Myocyte (in vitro differentiated cells): Measurements from ENCODE around the gene MDM4. TPM values are rescaled to one million over a fixed set of nuclear protein-coding genes. Genes with fewer than 3 reads are reported as not detected.

Experiments used
- DNase-seq: peaks from one replicate; pipeline ENCODE4 v3.0.0-alpha.2; 2012; ENCODE audit warnings: low read depth
- total RNA-seq: library from RNA; depleted of rRNA; stranded (reverse); fragments of >200 nt; gene quantifications from 2 replicates; pipeline ENCODE4 v1.2.3, GENCODE V29; 2014

Gene MDM4
- total RNA-seq, 1 donor from 2014 or later = 27.7 TPM

- DNase-seq = no peak
Measured at GRCh38 chr1:204487256-204487615, 29.0 kb upstream of the MDM4 start.

GRCh38 chr1:204491655-204492054 lies 24.6 kb upstream of the MDM4 start:
- no peak for DNase-seq

- DNase-seq = peak; percentile 84
Measured at GRCh38 chr1:204493145-204493983, 22.8 kb upstream of the MDM4 start.

GRCh38 chr1:204493984-204494280 lies 22.3 kb upstream of the MDM4 start:
- DNase-seq = peak; percentile 38

GRCh38 chr1:204494281-204495077 lies 21.7 kb upstream of the MDM4 start, which contains the start of gene PIK3C2B:
Gene PIK3C2B (minus strand): TSS chr1:204494805. CDS start chr1:204469802, 25,003 bp downstream.
- DNase-seq = peak; percentile 86

GRCh38 chr1:204495078-204495753 lies 21.0 kb upstream of the MDM4 start:
- no peak for DNase-seq

GRCh38 chr1:204495777-204496176 lies 20.4 kb upstream of the MDM4 start:
- no peak for DNase-seq

- DNase-seq = no peak
Measured at GRCh38 chr1:204498981-204499380, 17.2 kb upstream of the MDM4 start.

GRCh38 chr1:204499511-204500468 lies 16.4 kb upstream of the MDM4 start:
- no peak for DNase-seq

GRCh38 chr1:204502241-204502640 lies 14.0 kb upstream of the MDM4 start:
- no peak for DNase-seq

GRCh38 chr1:204503122-204503912 lies 12.9 kb upstream of the MDM4 start:
- DNase-seq = peak; percentile 84

- no peak for DNase-seq
Measured at GRCh38 chr1:204503913-204504519, 12.2 kb upstream of the MDM4 start.

- no peak for DNase-seq
Measured at GRCh38 chr1:204505674-204506200, 10.5 kb upstream of the MDM4 start.

- peak; percentile 93 for DNase-seq
Measured at GRCh38 chr1:204506201-204506968, 9.8 kb upstream of the MDM4 start.

GRCh38 chr1:204506969-204507316 lies 9.3 kb upstream of the MDM4 start:
- DNase-seq = peak; percentile 92

- DNase-seq = peak; percentile 85
Measured at GRCh38 chr1:204507317-204508105, 8.7 kb upstream of the MDM4 start.

- no peak for DNase-seq
Measured at GRCh38 chr1:204509186-204509635, 7.0 kb upstream of the MDM4 start.

- DNase-seq = no peak
Measured at GRCh38 chr1:204511366-204511765, 4.8 kb upstream of the MDM4 start.
